ENCODE measurements around the gene KIAA2012.

Gene KIAA2012

GRCh38 chr2:202157211-202157990 lies 84.3 kb downstream of the KIAA2012 start:
- DNase-seq = no peak

- no peak for DNase-seq
These were observed 85.7 kb downstream of the KIAA2012 start for GRCh38 chr2:202158796-202159195.

- DNase-seq = no peak
These were observed 88.2 kb downstream of the KIAA2012 start for GRCh38 chr2:202161151-202161835.

- DNase-seq = no peak
These were observed 91.4 kb downstream of the KIAA2012 start for GRCh38 chr2:202164411-202164810.

GRCh38 chr2:202165208-202165607 lies 92.2 kb downstream of the KIAA2012 start:
- DNase-seq = no peak

GRCh38 chr2:202165945-202166344 lies 92.9 kb downstream of the KIAA2012 start:
- DNase-seq = no peak

- DNase-seq = no peak
These were observed 96.1 kb downstream of the KIAA2012 start for GRCh38 chr2:202169131-202169530.

- DNase-seq = no peak
These were observed 96.9 kb downstream of the KIAA2012 start for GRCh38 chr2:202169832-202170424.

- peak in 1 of 2 experiments; percentile 32 for DNase-seq
These were observed 98.3 kb downstream of the KIAA2012 start for GRCh38 chr2:202171241-202171825.

GRCh38 chr2:202172439-202173211 lies 99.6 kb downstream of the KIAA2012 start:
- DNase-seq = no peak

- peak; percentile 43 to 52 for DNase-seq
These were observed 105.4 kb downstream of the KIAA2012 start for GRCh38 chr2:202178346-202178958.

- DNase-seq = no peak
These were observed 111.5 kb downstream of the KIAA2012 start for GRCh38 chr2:202184557-202184956.

- DNase-seq = no peak
These were observed 112.1 kb downstream of the KIAA2012 start for GRCh38 chr2:202185156-202185555.

GRCh38 chr2:202186641-202187202 lies 113.7 kb downstream of the KIAA2012 start:
- DNase-seq = no peak

GRCh38 chr2:202187570-202187969 lies 114.5 kb downstream of the KIAA2012 start:
- DNase-seq = no peak

GRCh38 chr2:202193305-202193704 lies 120.2 kb downstream of the KIAA2012 start:
- DNase-seq = no peak

GRCh38 chr2:202193881-202194353 lies 120.9 kb downstream of the KIAA2012 start:
- DNase-seq = no peak

GRCh38 chr2:202194418-202194817 lies 121.4 kb downstream of the KIAA2012 start:
- DNase-seq = no peak

- DNase-seq = peak in 1 of 2 experiments; percentile 36
These were observed 123.7 kb downstream of the KIAA2012 start for GRCh38 chr2:202196727-202197126.

- DNase-seq = no peak
These were observed 128.4 kb downstream of the KIAA2012 start for GRCh38 chr2:202201220-202202160.

- DNase-seq = no peak
These were observed 130.3 kb downstream of the KIAA2012 start for GRCh38 chr2:202203348-202203747.

All from AML-193 (cell line).